Stimulated activated CD4-positive, alpha-beta T cell treated with anti-CD3 and anti-CD28 coated beads, TNF-alpha, amount 100 ng/mL, for 1 hour (primary cell): Measurements from ENCODE around the gene GMIP.

ENCODE experiments used
- DNase-seq, 3 donors: peaks; one replicate each; pipeline ENCODE4 v3.0.0-alpha.2; 2020; ENCODE audit warnings: low read depth in 3 of 3, low spot score in 1 of 3

Gene GMIP

GRCh38 chr19:19659646-19660245 is 16.3 kb upstream of the GMIP start:
- DNase-seq, result no peak

DNA sequence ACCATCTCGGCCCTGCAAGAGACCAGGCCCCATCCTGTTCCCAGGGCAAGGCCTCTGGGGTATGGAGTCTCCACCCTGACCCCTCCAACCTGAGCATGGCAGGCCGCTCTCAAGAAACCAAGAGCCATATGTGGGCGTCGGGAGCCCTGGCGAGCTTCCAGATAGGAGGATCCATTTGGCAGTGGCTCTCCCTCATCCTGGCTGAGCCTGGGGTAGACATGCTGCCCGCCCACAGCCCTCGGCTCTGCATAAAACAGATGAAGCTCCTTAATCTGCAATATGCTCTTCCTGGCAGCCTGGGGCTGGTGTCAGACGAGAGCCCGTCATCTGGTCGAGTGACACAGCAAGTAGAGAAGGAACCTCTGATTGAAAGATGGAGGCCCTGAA is 13.9 kb upstream of the GMIP start:
- no peak for DNase-seq

DNA sequence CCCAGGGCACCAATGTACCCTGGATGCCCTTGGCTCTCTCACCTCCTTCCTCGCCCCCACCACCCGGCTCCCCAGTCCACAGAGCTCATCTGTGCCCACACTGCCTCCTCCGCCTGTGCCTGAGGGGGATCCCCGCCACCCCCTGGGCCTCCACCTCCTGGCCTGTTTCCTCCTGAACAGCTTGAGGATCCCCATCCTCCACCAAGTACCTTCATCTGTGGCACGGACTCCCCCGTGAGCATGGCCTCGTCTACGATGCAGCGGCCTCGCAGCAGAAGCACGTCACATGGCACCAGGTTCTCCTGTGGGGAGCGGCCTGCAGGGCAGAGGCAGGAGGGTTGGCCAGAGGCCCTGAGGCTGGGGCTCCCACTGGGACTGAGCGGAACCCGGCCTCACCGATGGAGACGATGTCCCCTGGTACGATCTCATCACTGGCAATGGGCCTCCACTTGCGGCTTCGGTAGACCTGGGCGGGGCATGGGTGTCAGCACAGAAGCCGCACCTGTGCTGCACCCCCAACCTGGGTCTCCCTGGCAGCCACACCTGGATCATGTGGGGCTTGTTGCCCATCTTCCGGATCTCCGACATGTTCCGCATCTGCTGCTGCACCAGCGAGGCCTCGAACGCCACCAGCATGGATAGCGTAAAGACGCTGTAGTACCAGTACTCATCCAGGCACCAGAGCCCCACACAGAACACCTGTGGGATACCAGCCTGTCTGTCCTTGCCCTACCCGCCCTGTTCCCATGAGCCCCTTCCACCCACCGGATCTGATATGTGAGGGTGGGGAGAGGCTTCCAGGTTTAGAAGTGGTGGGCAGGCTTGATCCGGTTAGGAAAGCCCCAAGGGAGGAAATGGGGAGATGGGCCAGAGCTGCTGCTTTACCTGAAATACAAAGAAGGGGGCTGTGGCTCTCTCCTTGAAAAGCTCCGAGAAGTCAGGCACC is 13.3 kb upstream of the GMIP start:
- DNase-seq, result no peak

GRCh38 chr19:19655641-19656343 is 12.3 kb upstream of the GMIP start:
- no peak for DNase-seq

DNA sequence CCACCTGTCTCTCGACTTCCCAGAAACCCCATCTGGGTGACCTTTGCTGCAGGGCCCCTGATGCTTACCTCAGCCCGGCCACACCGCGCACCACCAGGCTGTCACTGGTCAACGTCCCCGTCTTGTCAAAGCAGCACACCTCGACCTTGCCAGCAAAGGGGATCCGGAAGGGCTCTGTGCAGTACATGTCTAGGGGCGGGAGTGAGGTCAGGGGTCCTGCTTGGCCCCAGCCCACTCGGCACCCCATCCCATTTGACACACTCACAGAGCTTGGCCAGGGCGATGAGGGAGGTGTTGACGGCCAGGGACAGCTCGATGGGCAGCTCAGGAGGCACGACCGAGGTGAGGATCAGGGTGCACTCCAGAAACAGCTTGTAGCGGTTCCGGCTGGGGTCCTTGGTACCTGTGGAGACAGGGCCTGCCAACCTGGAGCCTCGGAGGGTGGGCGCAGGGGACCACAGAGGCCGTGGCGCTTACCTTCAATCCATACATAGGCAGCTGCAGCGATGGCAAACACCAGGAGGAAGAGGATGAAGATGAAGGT is 11.7 kb upstream of the GMIP start:
- no peak for DNase-seq

- no peak for DNase-seq
These were observed 11.0 kb upstream of the GMIP start for GRCh38 chr19:19654441-19654840.

- DNase-seq, result no peak
These were observed 10.2 kb upstream of the GMIP start for GRCh38 chr19:19653597-19654147.

DNA sequence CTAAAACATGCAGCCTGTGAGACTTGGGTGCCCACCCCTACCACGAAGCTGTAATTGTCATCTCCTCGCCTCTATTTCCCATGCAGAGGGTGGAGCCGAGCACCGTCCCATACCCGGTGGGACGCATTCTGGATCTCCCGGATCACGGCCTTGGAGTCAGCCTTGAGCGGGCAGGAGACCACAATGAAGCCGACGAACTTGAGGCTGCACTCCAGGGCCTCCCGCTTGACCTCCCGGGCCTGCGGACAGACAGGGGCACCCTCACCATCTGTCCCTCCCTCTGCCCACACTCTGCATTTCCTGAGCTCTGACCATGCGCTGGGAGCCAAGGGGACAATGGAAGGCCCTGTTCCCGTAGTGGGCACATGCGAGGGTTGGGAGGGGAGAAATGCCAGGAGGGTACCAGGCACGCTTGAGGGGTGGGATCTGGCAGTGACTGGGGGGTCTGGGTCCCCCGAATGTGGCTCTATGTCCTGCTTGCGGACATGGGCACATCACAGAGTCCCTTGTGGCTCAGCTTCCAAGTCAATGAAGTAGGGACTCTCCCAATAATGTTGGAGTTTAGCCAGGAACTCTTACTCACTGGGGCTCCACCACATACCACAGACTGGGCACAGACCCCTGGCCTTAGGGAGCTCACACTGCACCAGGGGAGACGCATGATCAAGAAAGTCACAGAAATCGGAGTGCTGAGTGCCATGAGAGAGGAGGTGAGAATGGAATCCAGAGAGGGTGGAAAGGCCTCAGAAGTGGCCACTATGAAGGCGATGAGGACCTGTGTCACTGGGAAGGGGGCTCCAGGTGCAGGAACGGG is 9.2 kb upstream of the GMIP start:
- no peak for DNase-seq

DNA sequence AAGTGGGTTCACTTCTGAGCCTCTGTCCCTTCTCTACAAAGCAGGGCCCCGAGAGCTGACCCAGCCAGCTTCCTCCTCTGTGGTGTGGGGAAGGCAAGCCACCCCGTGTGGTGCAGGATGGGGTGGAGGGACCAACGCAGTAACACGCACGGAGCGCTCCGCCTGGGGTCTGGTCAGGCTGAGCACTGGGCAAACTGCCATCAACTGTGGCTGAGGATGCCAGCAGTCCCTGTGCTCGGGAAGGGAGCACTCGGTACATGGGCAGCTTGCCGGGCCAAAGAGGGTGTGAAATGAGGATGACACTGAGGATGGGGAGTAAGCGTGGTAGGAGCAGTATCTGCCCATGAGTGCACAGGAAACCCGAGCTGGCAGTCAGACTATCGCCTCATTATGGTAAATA is 7.6 kb upstream of the GMIP start:
- DNase-seq, result no peak

- DNase-seq, result no peak
These were observed 6.9 kb upstream of the GMIP start for GRCh38 chr19:19650331-19650730.

- no peak for DNase-seq
These were observed 6.1 kb upstream of the GMIP start for GRCh38 chr19:19649580-19649995.

DNA sequence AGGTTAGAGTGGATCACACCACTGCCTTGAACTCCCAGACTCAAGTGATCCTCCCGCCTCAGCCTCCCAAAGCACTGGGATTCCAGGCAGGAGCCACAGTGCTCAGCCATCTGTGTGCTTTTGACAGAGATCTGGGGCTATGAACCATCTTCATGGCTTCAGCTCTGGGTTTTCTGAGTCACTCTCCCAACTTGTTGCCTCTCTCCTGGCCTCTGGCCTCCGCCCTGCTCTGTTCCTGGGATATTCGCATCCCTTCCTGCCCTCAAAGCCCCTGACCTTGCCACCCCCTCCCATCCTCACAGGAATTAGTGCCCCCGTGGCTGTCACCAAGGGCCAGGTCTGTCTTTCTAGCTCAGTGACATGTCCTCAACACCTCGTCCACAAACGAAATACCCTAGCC is 5.7 kb upstream of the GMIP start:
- DNase-seq, result no peak

DNA sequence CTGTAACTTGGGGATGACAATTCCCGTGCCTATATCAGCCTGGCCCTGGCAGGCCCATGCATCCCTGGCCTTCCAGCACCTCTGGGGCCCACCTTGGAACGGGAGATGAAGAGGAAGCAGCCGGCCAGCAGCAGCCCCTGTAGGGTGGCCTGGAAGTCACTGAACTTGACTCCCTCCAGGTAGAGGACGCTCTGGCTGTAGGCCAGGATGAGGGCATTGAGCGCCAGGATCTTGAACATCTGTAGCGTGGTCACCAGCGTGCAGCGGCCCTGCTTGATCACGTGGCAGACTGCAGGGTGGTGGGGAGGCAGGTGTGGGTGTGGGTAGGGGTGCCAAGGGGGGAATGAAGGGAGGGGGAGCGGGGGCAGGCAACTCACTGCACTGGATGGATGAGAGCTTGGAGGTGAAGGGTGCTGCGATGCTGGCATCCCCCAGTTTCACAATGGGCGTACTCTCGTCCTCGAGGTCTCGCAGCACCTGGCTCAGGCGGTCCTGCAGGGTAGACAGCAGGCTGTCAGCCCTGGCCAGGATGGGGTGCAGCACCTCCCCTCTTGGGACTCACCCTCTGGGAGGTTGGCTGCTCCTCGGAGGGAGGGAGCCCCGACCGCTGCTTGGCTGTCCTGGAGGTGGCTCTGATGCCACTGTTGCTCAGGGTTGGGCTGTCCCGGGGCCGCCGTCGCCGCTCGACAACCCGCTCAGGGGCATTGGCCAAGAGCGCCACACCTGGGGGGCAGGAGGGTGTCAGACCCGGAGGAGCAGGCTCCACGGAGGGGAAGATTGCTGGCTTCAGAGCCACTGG is 3.8 kb upstream of the GMIP start:
- DNase-seq, result no peak

GRCh38 chr19:19645233-19645870 is 1.9 kb upstream of the GMIP start:
- no peak for DNase-seq

- no peak for DNase-seq
These were observed 564 bp upstream of the GMIP start for GRCh38 chr19:19644054-19644388.

GRCh38 chr19:19642506-19643157 is 825 bp downstream of the GMIP start:
- no peak for DNase-seq

DNA sequence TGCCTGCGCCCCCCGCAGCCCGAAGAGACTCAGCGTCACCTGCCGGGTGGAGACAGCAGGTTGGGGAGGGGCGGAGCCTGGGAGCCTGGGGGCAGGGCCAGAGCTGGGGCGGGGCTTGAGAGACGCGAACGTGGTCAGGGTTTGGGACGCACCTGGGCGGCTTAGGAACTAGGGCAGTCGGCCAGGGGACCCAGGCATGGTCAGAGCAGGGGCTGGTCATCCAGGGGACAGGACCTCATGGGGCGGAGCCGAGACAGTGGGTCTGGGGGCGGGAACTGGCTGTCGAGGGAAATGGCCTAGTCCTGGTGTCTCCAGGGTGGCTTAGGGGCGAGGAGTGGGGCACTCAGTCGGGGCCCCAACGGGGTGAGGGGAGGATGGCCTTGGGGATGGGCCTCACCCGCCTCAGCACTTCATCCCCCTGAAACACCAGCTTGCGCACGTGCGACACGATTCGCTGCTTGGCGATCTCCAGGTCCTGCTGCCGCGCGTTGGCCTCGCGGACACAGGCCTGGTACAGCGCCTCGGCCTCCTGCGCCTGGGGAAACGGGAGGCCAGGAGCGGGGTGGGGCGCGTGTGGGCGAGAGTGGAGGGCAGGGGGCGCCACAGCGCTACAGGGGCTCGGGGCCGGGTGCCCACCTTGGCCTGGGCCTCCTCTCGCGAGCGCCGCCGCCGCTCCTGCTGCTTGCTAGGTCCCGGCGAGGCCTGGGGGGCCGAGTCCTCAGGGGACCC is 5.8 kb downstream of the GMIP start:
- DNase-seq, result no peak

DNA sequence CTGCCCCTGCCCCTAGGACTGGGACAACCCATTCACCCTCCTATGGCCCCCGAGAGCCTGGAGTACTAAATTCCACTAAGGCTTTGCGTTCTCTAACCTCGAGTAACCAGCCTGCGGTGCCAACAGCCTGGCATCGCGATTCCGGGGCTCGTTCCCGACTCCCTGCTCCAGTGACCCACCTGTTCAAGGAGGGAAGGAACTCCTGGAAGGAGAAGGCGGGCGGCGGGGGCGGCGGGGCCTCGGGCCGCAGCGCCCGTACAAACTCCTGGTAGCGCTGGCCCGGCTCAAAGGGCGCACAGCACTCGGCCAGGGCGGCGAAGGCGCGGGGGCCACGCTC is 6.3 kb downstream of the GMIP start:
- no peak for DNase-seq
